ENCODE data around the gene PTGR3.

The PTGR3 gene, protein sequence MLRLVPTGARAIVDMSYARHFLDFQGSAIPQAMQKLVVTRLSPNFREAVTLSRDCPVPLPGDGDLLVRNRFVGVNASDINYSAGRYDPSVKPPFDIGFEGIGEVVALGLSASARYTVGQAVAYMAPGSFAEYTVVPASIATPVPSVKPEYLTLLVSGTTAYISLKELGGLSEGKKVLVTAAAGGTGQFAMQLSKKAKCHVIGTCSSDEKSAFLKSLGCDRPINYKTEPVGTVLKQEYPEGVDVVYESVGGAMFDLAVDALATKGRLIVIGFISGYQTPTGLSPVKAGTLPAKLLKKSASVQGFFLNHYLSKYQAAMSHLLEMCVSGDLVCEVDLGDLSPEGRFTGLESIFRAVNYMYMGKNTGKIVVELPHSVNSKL

DNA sequence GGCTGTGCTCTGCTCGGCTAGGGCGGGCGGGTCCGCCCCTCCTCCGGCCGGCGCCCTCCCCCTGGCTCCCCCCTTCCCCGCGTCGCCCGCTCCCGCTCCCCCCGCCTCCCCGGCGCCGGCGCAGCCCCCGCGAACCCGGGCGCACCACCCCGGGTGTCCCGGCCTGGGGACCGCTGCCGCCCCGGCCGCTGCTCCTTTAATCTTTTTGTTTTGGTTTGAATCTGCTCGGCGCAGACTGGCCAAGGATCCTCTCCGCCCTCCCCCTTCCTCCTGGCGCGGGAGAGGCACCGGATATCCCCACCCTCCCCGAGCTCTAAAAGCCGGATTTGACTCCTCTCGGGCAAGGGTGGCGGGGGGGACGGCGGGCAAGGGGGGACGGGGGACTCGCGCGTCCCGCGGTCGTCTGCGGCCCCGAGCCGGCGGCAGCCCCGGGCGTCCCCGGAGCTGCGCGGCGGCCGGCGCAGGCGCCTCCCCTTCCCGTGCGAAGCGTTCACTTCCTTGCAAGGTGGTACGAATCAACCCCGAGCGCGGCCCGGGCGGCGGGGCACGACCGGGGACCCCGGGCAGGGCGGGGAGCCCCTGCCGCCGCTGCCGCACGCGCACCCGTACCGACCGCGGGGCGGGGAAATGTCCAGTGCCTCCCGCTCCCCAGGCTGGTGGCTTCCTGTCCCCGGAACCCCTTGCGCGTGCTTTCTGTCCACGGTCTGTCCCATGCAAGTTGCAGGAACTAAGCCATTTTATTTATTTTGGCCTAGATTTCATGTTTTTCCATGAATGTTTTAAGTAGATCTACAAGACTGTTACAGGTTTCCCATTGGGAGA lies at the start of gene PTGR3:
TSS of gene PTGR3 (minus strand) at position 11 of the 822 bp plus-strand sequence. CDS start 81 bp downstream, outside the sequence.
- DNase-seq: peak; percentile 92
- H3K36me3 Mint-ChIP-seq: peaks cover 51% of the 10 kb centered on the region
- peaks cover 68% of the 10 kb centered on the region for H3K4me1 Mint-ChIP-seq
- H3K4me3 Mint-ChIP-seq: peak within 1 kb of the TSS; percentile 99
- H3K27ac Mint-ChIP-seq: peak within 1 kb of the TSS; percentile 98
- H3K27me3 Mint-ChIP-seq: peaks cover 41% of the 10 kb centered on the region
- CTCF ChIA-PET: interaction anchor here (1.3 kb wide), 1 partner anchor 137 kb away, joined by 3 read pairs; no protein-coding TSS in a partner anchor
- no peaks in the 10 kb centered on the region for H3K9me3 Mint-ChIP-seq

DNA sequence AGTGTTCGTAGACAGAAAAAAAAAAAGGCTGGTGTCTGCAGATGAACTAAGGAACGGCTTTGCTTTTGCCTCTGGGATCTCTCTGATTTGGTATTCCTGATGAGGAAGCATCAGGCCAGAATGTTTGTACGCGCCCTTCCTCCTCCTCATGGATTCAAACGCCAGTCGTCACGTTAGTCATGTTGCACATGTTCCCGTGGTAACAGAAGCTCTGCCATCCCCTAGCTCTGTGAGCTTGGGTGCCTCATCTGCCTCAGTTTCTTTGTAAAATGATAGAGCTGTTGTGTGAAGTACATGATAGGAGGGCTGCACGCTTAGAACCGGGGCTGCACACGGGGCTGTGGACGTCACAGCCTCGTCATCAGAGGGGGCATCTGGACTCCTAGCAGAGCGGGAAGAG lies 48.7 kb upstream of the PTGR3 start:
- DNase-seq: no peak
- H3K36me3 Mint-ChIP-seq: peaks cover 3% of the 10 kb centered on the region
- H3K9me3 Mint-ChIP-seq: no peaks in the 10 kb centered on the region
- no peaks in the 10 kb centered on the region for H3K27me3 Mint-ChIP-seq
- CTCF ChIA-PET: interaction anchor here (0.6 kb wide), 1 partner anchor 1119 kb away, joined by 3 read pairs; no protein-coding TSS in a partner anchor
- no peak overlapping the region for H3K4me3 Mint-ChIP-seq
- peaks cover 14% of the 10 kb centered on the region for H3K4me1 Mint-ChIP-seq
- H3K27ac Mint-ChIP-seq: no peak overlapping the region

DNA sequence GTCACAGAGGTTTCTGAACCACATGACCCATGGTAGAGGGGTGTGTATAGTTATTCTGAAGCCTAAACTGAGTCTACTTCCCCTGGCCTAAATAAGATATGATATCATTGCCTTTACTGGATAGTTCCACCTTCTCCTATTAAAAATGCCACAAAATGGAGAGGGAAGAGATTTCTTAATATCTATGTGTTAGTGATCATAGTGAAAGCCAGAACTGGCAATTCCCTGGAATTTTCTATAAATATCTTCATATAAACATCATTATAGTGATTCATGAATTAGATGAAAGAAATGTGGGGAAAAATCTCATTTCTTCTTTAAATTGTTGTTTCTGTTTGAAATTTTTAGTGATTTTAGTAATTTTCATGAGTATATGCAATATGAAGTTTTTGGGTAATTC lies 47.4 kb upstream of the PTGR3 start:
- H3K4me1 Mint-ChIP-seq: peaks cover 5% of the 10 kb centered on the region
- no peaks in the 10 kb centered on the region for H3K27me3 Mint-ChIP-seq
- H3K36me3 Mint-ChIP-seq: no peaks in the 10 kb centered on the region
- no peaks in the 10 kb centered on the region for H3K9me3 Mint-ChIP-seq
- H3K27ac Mint-ChIP-seq: no peak overlapping the region
- H3K4me3 Mint-ChIP-seq: no peak overlapping the region
- no peak for DNase-seq
- CTCF ChIA-PET: no interaction called here

DNA sequence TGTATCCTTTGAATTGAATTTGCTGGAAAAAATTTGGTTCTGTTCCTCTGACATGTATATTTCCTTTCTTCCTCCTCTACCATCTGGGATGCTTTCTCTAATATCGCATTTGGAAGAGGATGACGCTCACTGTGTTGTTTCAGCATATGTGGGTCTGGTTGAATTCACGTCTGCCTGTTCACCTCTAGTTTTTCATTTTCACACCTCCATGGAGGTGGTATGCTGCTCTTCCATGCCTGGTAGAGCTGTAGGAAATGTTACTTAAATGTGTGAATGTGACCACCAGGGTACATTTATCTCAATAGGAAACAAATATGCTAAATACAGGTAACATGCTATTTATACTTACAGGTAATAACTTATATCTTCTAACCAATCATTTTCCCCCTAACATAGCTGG lies 46.2 kb upstream of the PTGR3 start:
- CTCF ChIA-PET: no interaction called here
- no peak for DNase-seq
- no peak overlapping the region for H3K4me3 Mint-ChIP-seq
- no peaks in the 10 kb centered on the region for H3K9me3 Mint-ChIP-seq
- H3K4me1 Mint-ChIP-seq: peaks cover 5% of the 10 kb centered on the region
- no peaks in the 10 kb centered on the region for H3K36me3 Mint-ChIP-seq
- H3K27me3 Mint-ChIP-seq: no peaks in the 10 kb centered on the region
- H3K27ac Mint-ChIP-seq: no peak overlapping the region

- Mint-ChIP-seq H3K27me3 (no peaks in the 10 kb centered on the region), H3K9me3 (peaks cover 4% of the 10 kb centered on the region), H3K27ac (no peak overlapping the region), H3K4me1 (peaks cover 16% of the 10 kb centered on the region), H3K4me3 (no peak overlapping the region), H3K36me3 (peaks cover 2% of the 10 kb centered on the region)
- CTCF ChIA-PET: no interaction called here
- DNase-seq: no peak
Measured at GRCh38 chr18:75253784-75254183, 44.8 kb upstream of the PTGR3 start.

DNA sequence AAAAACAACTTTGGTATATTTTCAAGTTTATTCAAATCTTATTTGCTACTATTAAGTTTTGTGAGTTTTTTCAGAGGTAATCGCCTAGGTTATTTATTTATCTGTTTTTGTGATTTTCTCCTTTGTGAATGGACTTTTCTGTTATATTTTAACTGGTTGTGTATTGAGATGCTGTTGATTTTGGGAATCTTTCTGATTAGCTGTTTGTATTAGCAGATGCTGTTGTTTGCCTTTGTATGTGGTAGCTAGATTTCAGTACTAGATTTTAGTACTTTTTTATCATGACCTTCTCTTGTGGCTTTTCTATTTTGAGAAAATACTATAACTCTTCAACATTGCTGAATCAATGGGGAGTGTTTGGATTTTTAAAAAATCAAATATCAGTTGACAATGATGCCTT lies 44.1 kb upstream of the PTGR3 start:
- H3K27me3 Mint-ChIP-seq: no peaks in the 10 kb centered on the region
- no peak overlapping the region for H3K27ac Mint-ChIP-seq
- peaks cover 2% of the 10 kb centered on the region for H3K36me3 Mint-ChIP-seq
- DNase-seq: no peak
- H3K4me1 Mint-ChIP-seq: peaks cover 24% of the 10 kb centered on the region
- CTCF ChIA-PET: no interaction called here
- no peak overlapping the region for H3K4me3 Mint-ChIP-seq
- H3K9me3 Mint-ChIP-seq: peaks cover 4% of the 10 kb centered on the region

- Mint-ChIP-seq H3K36me3 (peaks cover 3% of the 10 kb centered on the region), H3K27me3 (no peaks in the 10 kb centered on the region), H3K9me3 (peaks cover 4% of the 10 kb centered on the region), H3K27ac (no peak overlapping the region), H3K4me3 (no peak overlapping the region), H3K4me1 (peaks cover 31% of the 10 kb centered on the region)
- CTCF ChIA-PET: no interaction called here
- DNase-seq: no peak
Measured at GRCh38 chr18:75252136-75252535, 43.2 kb upstream of the PTGR3 start.

GRCh38 chr18:75251466-75251865 lies 42.5 kb upstream of the PTGR3 start:
- peaks cover 4% of the 10 kb centered on the region for H3K9me3 Mint-ChIP-seq
- no peak overlapping the region for H3K27ac Mint-ChIP-seq
- H3K36me3 Mint-ChIP-seq: peaks cover 3% of the 10 kb centered on the region
- no peak overlapping the region for H3K4me3 Mint-ChIP-seq
- DNase-seq: no peak
- H3K27me3 Mint-ChIP-seq: no peaks in the 10 kb centered on the region
- H3K4me1 Mint-ChIP-seq: peaks cover 37% of the 10 kb centered on the region
- CTCF ChIA-PET: no interaction called here

DNA sequence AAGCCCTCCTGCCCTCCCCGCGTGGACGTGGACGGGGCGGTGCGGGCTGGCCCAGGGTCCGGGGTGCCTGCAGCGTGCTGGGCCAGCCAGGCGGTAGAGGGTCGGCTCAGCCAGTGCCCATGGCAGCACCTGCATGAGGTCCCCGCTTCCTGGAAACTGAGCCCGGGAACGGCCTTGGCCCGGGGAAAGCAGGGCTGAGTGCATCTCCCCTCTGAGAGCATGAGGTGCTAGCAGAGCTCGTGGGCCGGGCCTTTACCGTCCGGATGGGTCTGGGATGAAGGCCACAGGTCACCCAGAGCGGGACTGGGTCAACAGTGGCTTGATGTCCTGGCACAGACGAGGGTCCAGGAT lies 41.5 kb upstream of the PTGR3 start:
- CTCF ChIA-PET: no interaction called here
- Mint-ChIP-seq H3K27ac (no peak overlapping the region), H3K9me3 (peaks cover 4% of the 10 kb centered on the region), H3K4me3 (no peak overlapping the region), H3K4me1 (peaks cover 47% of the 10 kb centered on the region), H3K27me3 (no peaks in the 10 kb centered on the region), H3K36me3 (peaks cover 3% of the 10 kb centered on the region)
- DNase-seq: no peak

GRCh38 chr18:75249672-75250470 lies 40.9 kb upstream of the PTGR3 start:
- peaks cover 3% of the 10 kb centered on the region for H3K36me3 Mint-ChIP-seq
- DNase-seq: peak; percentile 54
- no peaks in the 10 kb centered on the region for H3K27me3 Mint-ChIP-seq
- H3K9me3 Mint-ChIP-seq: peaks cover 4% of the 10 kb centered on the region
- peak overlapping the region; percentile 84 for H3K27ac Mint-ChIP-seq
- H3K4me1 Mint-ChIP-seq: peaks cover 51% of the 10 kb centered on the region
- CTCF ChIA-PET: no interaction called here
- no peak overlapping the region for H3K4me3 Mint-ChIP-seq

DNA sequence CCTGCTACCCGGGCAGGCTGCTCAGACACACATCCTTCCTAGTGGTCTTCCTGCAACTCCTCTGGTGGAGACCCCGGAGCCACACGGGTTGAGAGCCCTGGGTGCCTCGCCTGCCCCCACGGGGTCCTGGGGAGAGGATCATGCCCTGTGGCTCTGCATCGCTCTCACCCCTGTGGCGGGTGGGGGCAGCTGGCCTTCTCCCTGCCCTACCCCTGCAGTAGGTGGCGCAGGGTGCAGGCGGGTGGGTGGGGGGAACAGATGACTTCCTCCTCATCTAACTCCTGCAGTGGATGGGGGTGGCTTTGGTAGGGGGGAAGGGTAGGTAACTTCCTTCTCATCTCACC lies 40.2 kb upstream of the PTGR3 start:
- peak overlapping the region; percentile 84 for H3K27ac Mint-ChIP-seq
- CTCF ChIA-PET: no interaction called here
- peaks cover 57% of the 10 kb centered on the region for H3K4me1 Mint-ChIP-seq

GRCh38 chr18:75248426-75249174 lies 39.7 kb upstream of the PTGR3 start:
- Mint-ChIP-seq H3K4me3 (peak overlapping the region; percentile 82), H3K27me3 (no peaks in the 10 kb centered on the region), H3K27ac (peak overlapping the region; percentile 94), H3K36me3 (peaks cover 3% of the 10 kb centered on the region), H3K9me3 (peaks cover 4% of the 10 kb centered on the region), H3K4me1 (peaks cover 57% of the 10 kb centered on the region)
- DNase-seq: no peak
- CTCF ChIA-PET: no interaction called here

More for the DNA sequence above, 40.2 kb upstream of the PTGR3 start:
- peaks cover 3% of the 10 kb centered on the region for H3K36me3 Mint-ChIP-seq
- H3K4me3 Mint-ChIP-seq: no peak overlapping the region
- H3K9me3 Mint-ChIP-seq: peaks cover 4% of the 10 kb centered on the region
- H3K27me3 Mint-ChIP-seq: no peaks in the 10 kb centered on the region
- no peak for DNase-seq

- DNase-seq: peak; percentile 42
- H3K4me3 Mint-ChIP-seq: peak overlapping the region; percentile 82
- peak overlapping the region; percentile 94 for H3K27ac Mint-ChIP-seq
- no peaks in the 10 kb centered on the region for H3K27me3 Mint-ChIP-seq
- peaks cover 3% of the 10 kb centered on the region for H3K36me3 Mint-ChIP-seq
- peaks cover 4% of the 10 kb centered on the region for H3K9me3 Mint-ChIP-seq
- peaks cover 57% of the 10 kb centered on the region for H3K4me1 Mint-ChIP-seq
- CTCF ChIA-PET: no interaction called here
Measured at GRCh38 chr18:75247611-75248421, 38.9 kb upstream of the PTGR3 start.
